Measurements from ENCODE around the gene SGPL1. TPM values are rescaled to one million over a fixed set of nuclear protein-coding genes. Genes with fewer than 3 reads are reported as not detected.

Gene SGPL1
- total and polyA plus RNA-seq, 10 of the 15 experiments (the other 5 are each of a cell fraction or from before 2014, with no cell fraction given): 4.9 to 20.7 (median 10.6) TPM

- in situ Hi-C loops (cut with MboI) (no loop called here), intact Hi-C loops (cut with micrococcal nuclease; ENCODE audit: unreplicated experiment) (no loop called here)
- no peak overlapping the region for H3K4me3 ChIP-seq
- 56% methylated on average over 7 of the region's 7 CpGs for WGBS (ENCODE audit: insufficient coverage, insufficient replicate concordance, low lambda C conversion rate, missing lambda C conversion rate)
- RAD21 ChIA-PET (ENCODE audit: unreplicated experiment): no interaction called here
- H3K9ac ChIP-seq (ENCODE audit: control insufficient read depth, insufficient read depth, low read length): no peak overlapping the region
- H2AFZ ChIP-seq (ENCODE audit: control insufficient read depth, low read depth, low read length): no peak overlapping the region
- H3K4me2 ChIP-seq (ENCODE audit: control insufficient read depth, insufficient read depth): no peak overlapping the region
- no peaks in the 10 kb centered on the region for H3K27me3 ChIP-seq (replicated peaks in 1 of 2; ENCODE audit: control insufficient read depth in 2 of 2, insufficient read depth in 2 of 2, low read length in 1 of 2)
- FAIRE-seq (no peak), DNase-seq (ENCODE audit: low read depth, low spot score) (no peak), ATAC-seq (no peak)
- POLR2A ChIA-PET: no interaction called here
- no TSS peak for BruUV-seq (replicated peaks)
- no peak overlapping the region for H3K27ac ChIP-seq (ENCODE audit: control insufficient read depth, insufficient read depth)
- SMC1A ChIA-PET (ENCODE audit: uncharacterized antibody, unreplicated experiment): interaction anchor here (1.3 kb wide), 1 partner anchor 9 kb away, joined by 3 read pairs; no protein-coding TSS in a partner anchor
- CTCF ChIA-PET: interaction anchor here (1.0 kb wide), 1 partner anchor 385 kb away, joined by 3 read pairs; no protein-coding TSS in a partner anchor
- H3K4me1 ChIP-seq (ENCODE audit: control insufficient read depth, insufficient read depth, low read length): peaks cover 6% of the 10 kb centered on the region; the same call in 1 of the 2 replicates
- H4K20me1 ChIP-seq (ENCODE audit: control insufficient read depth, insufficient read depth): no peaks in the 10 kb centered on the region
- H3K36me3 ChIP-seq (ENCODE audit: control insufficient read depth in 2 of 2, insufficient read depth in 2 of 2, low read length in 1 of 2): no peaks in the 10 kb centered on the region
- no peaks in the 10 kb centered on the region for H3K79me2 ChIP-seq (ENCODE audit: control insufficient read depth, insufficient read depth, low read length)
- no peaks in the 10 kb centered on the region for H3K9me3 ChIP-seq (replicated peaks; ENCODE audit: control insufficient read depth, insufficient read depth, low read length)
- no peak for TF ChIP-seq HDGF (IDR thresholded peaks at IDR 0.05)
- no peak for TF ChIP-seq MTA3 (IDR thresholded peaks at IDR 0.05; ENCODE audit: borderline replicate concordance, low read length)
- no peak for TF ChIP-seq CTCF (IDR thresholded peaks at IDR 0.05 in 2 of 3, conservative IDR thresholded peaks at IDR 0.05 in 1 of 3; ENCODE audit: control insufficient read depth in 2 of 3, extremely low read depth in 1 of 3, insufficient read depth in 1 of 3, low read depth in 3 of 3, low read length in 3 of 3)
- no peak for TF ChIP-seq CBFB (IDR thresholded peaks at IDR 0.05; ENCODE audit: low read depth)
- TF ChIP-seq IKZF2 (IDR thresholded peaks at IDR 0.05): no peak
- no peak for TF ChIP-seq NR2C2 (IDR thresholded peaks at IDR 0.05; ENCODE audit: borderline replicate concordance, control insufficient read depth, insufficient read length, low read depth)
- TF ChIP-seq NR2F1 (conservative IDR thresholded peaks at IDR 0.05): no peak
- no peak for TF ChIP-seq KDM1A (IDR thresholded peaks at IDR 0.05; ENCODE audit: borderline replicate concordance)
- TF ChIP-seq TAF1 (IDR thresholded peaks at IDR 0.05; ENCODE audit: borderline replicate concordance, low read depth, low read length): no peak
- no peak for TF ChIP-seq E2F4 (IDR thresholded peaks at IDR 0.05; ENCODE audit: low read depth, low read length)
- TF ChIP-seq BCLAF1 (IDR thresholded peaks at IDR 0.05): no peak
- TF ChIP-seq CHD1 (IDR thresholded peaks at IDR 0.05; ENCODE audit: low read depth, low read length): no peak
- TF ChIP-seq DPF2 (IDR thresholded peaks at IDR 0.05): no peak
- no peak for TF ChIP-seq MTA2 (IDR thresholded peaks at IDR 0.05; ENCODE audit: low read depth)
- TF ChIP-seq SUZ12 (IDR thresholded peaks at IDR 0.05; ENCODE audit: unreplicated experiment): no peak
- TF ChIP-seq ZNF622 (IDR thresholded peaks at IDR 0.05): no peak
Measured at GRCh38 chr10:70890917-70891431, 75.2 kb downstream of the SGPL1 start.

All from GM12878 (cell line).